Measurements from ENCODE around the gene FAT4.

Gene FAT4

DNA sequence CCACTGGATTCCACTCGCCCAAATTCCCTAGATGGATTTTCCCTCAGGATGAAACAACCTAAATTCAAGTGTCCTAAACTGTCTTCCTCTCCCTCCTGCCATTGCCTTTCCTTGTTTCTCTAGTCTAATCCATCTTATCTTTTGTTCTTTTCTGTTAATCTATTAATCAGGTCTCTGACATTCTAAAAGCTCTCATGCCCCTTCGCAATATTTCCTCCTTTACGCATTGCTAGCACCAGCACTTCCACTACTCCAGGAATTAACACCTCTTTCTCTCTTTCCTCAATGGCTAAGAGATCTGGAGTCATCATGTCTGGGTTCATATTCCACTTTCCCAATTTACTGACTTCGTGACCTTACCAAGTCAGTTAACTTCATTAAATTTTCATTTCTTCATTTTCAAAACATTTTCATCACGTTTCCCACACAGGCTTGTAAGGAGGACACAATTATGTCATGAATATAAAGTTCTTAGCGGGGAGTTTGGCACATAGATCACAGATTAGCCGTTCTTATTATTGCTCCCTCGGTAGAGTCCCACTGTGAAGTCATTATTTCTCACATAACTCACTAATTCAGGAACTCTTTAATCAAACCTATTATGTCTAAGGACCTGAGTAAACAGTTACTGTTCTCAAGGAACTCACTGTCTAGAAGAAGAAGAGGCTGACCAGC, 45.3 kb downstream of the FAT4 start:
- in situ Hi-C loops (cut with MboI; ENCODE audit: low sequenced_read_pairs), result no loop called here

DNA sequence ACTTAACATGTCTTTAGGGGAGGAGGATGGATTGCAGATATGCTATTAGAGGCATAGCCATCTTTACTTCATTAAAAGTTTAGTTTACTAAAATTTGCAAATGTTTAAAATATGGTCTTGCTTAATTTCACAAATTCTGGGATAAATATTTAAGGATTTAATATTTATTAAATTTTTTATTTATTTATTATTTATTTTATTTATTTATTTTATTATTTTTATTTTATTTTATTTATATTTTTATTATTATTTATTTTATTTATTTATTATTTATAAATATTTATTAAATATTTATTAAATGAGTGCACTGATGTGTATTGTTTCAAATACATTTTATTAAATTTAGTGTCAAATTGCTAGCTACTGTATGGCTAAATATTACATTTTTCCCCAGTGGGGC, 46.0 kb downstream of the FAT4 start:
- in situ Hi-C loops (cut with MboI; ENCODE audit: low sequenced_read_pairs), result no loop called here

Data from HL-60/S4 treated with phorbol 12-myristate 13-acetate at 8.2 ng/mL for 4 days and 3 days (cell line).